Activated CD4-positive, alpha-beta T cell treated with anti-CD3 and anti-CD28 coated beads for 36 hours (primary cell): ENCODE results near the gene HS3ST4. TPM values are rescaled to one million over a fixed set of nuclear protein-coding genes. Genes with fewer than 3 reads are reported as not detected.

ENCODE experiments used
- ATAC-seq: fragments of 200-7000 bp; cut with Tn5 transposase; one replicate; pipeline ENCODE4 v1.10.0; 2021; ENCODE audit warnings: mild to moderate bottlenecking, moderate library complexity
- CTCF ChIA-PET: fragments of 350-600 bp; sonication (Branson Sonifier 250); formaldehyde crosslinking; loops from one replicate; lab custom pipeline; 2021; ENCODE audit warnings: antibody characterized with exemption; lab: Charles Lee
- POLR2A ChIA-PET: fragments of 350-600 bp; sonication (Branson Sonifier 250); formaldehyde crosslinking; loops from one replicate; lab custom pipeline; 2021; ENCODE audit warnings: antibody characterized with exemption, inconsistent platforms; lab: Charles Lee
- DNase-seq: peaks from one replicate; pipeline ENCODE4 v3.0.0-alpha.2; 2020
- H3K27ac Mint-ChIP-seq: one replicate; pipeline ENCODE4 v1.8.0; 2021; ENCODE audit warnings: mixed read lengths
- H3K27me3 Mint-ChIP-seq: one replicate; pipeline ENCODE4 v1.8.0; 2021; ENCODE audit warnings: mixed read lengths
- H3K36me3 Mint-ChIP-seq: one replicate; pipeline ENCODE4 v1.8.0; 2021; ENCODE audit warnings: low read depth, mixed read lengths
- H3K4me1 Mint-ChIP-seq: one replicate; pipeline ENCODE4 v1.8.0; 2021; ENCODE audit warnings: mixed read lengths
- H3K4me3 Mint-ChIP-seq: one replicate; pipeline ENCODE4 v1.8.0; 2021; ENCODE audit warnings: mild to moderate bottlenecking, moderate library complexity, mixed read lengths
- H3K9me3 Mint-ChIP-seq: one replicate; pipeline ENCODE4 v1.8.0; 2021; ENCODE audit warnings: low read depth, mixed read lengths
- intact Hi-C, 2 experiments: fragments of 100-400 bp; cut with DNase I in 1 of 2; cut with micrococcal nuclease in 1 of 2; formaldehyde crosslinking; loops; one replicate each; pipeline versions ENCODE4 v1.14.2 to v1.15.1; 2022 to 2024; cut with DNase I, micrococcal nuclease
- total RNA-seq, 2 experiments: library from RNA; stranded (reverse); gene quantifications; one replicate each; pipeline ENCODE4 v1.2.3, GENCODE V29; 2021

The HS3ST4 gene
- total RNA-seq, 2 experiments from 2014 or later = not detected

GRCh38 chr16:25700547-25700946 lies 8.8 kb downstream of the HS3ST4 start:
- DNase-seq (no peak), ATAC-seq (no peak)
- Mint-ChIP-seq H3K36me3 (no peaks in the 10 kb centered on the region), H3K4me3 (no peak overlapping the region), H3K27ac (no peak overlapping the region), H3K27me3 (peaks cover 26% of the 10 kb centered on the region), H3K4me1 (no peaks in the 10 kb centered on the region), H3K9me3 (no peaks in the 10 kb centered on the region)
- POLR2A ChIA-PET = interaction anchor here (0.7 kb wide), 1 partner anchor 1665 kb away, joined by 7 read pairs; no protein-coding TSS in a partner anchor
- intact Hi-C loops = no loop called here
- CTCF ChIA-PET = no interaction called here

GRCh38 chr16:25707553-25707952 lies 15.8 kb downstream of the HS3ST4 start:
- H3K36me3 Mint-ChIP-seq = no peaks in the 10 kb centered on the region
- no peaks in the 10 kb centered on the region for H3K9me3 Mint-ChIP-seq
- H3K4me3 Mint-ChIP-seq = no peak overlapping the region
- POLR2A ChIA-PET = no interaction called here
- peaks cover 16% of the 10 kb centered on the region for H3K27me3 Mint-ChIP-seq
- CTCF ChIA-PET = no interaction called here
- DNase-seq (no peak), ATAC-seq (no peak)
- no peak overlapping the region for H3K27ac Mint-ChIP-seq
- H3K4me1 Mint-ChIP-seq = no peaks in the 10 kb centered on the region
- intact Hi-C loops = no loop called here

- intact Hi-C loops = loop anchor here in 1 of 2 experiments (1.0 kb wide), 2 partner anchors 432 to 475 kb away; no protein-coding TSS in a partner anchor
- H3K4me3 Mint-ChIP-seq = no peak overlapping the region
- H3K36me3 Mint-ChIP-seq = no peaks in the 10 kb centered on the region
- POLR2A ChIA-PET = no interaction called here
- DNase-seq (peak; percentile 53), ATAC-seq (no peak)
- CTCF ChIA-PET = no interaction called here
- no peaks in the 10 kb centered on the region for H3K9me3 Mint-ChIP-seq
- peaks cover 16% of the 10 kb centered on the region for H3K27me3 Mint-ChIP-seq
- H3K4me1 Mint-ChIP-seq = no peaks in the 10 kb centered on the region
- H3K27ac Mint-ChIP-seq = no peak overlapping the region
Observed at GRCh38 chr16:25707982-25708583, 16.3 kb downstream of the HS3ST4 start.

- Mint-ChIP-seq H3K4me1 (no peaks in the 10 kb centered on the region), H3K27me3 (peaks cover 16% of the 10 kb centered on the region), H3K9me3 (no peaks in the 10 kb centered on the region), H3K27ac (no peak overlapping the region), H3K36me3 (no peaks in the 10 kb centered on the region), H3K4me3 (no peak overlapping the region)
- DNase-seq = no peak
- ChIA-PET POLR2A (no interaction called here), CTCF (no interaction called here)
- intact Hi-C loops = no loop called here
- ATAC-seq = no peak
Observed at GRCh38 chr16:25709213-25709612, 17.5 kb downstream of the HS3ST4 start.

GRCh38 chr16:25713785-25714570 lies 22.2 kb downstream of the HS3ST4 start:
- Mint-ChIP-seq H3K27ac (no peak overlapping the region), H3K27me3 (peaks cover 15% of the 10 kb centered on the region), H3K4me1 (no peaks in the 10 kb centered on the region), H3K9me3 (no peaks in the 10 kb centered on the region), H3K36me3 (no peaks in the 10 kb centered on the region), H3K4me3 (no peak overlapping the region)
- DNase-seq (no peak), ATAC-seq (no peak)
- intact Hi-C loops = no loop called here
- ChIA-PET CTCF (interaction anchor here (0.6 kb wide), 2 partner anchors 25 to 1442 kb away, joined by 3 read pairs; no protein-coding TSS in a partner anchor), POLR2A (no interaction called here)

- ATAC-seq (no peak), DNase-seq (no peak)
- CTCF ChIA-PET = interaction anchor here (0.5 kb wide), 1 partner anchor 12 kb away, joined by 3 read pairs; no protein-coding TSS in a partner anchor
- peaks cover 13% of the 10 kb centered on the region for H3K27me3 Mint-ChIP-seq
- no peaks in the 10 kb centered on the region for H3K9me3 Mint-ChIP-seq
- no peaks in the 10 kb centered on the region for H3K4me1 Mint-ChIP-seq
- H3K36me3 Mint-ChIP-seq = no peaks in the 10 kb centered on the region
- POLR2A ChIA-PET = no interaction called here
- no peak overlapping the region for H3K27ac Mint-ChIP-seq
- intact Hi-C loops = no loop called here
- H3K4me3 Mint-ChIP-seq = no peak overlapping the region
Observed at GRCh38 chr16:25716186-25716585, 24.4 kb downstream of the HS3ST4 start.

- ATAC-seq (no peak), DNase-seq (no peak)
- ChIA-PET CTCF (no interaction called here), POLR2A (no interaction called here)
- H3K4me1 Mint-ChIP-seq = no peaks in the 10 kb centered on the region
- H3K27me3 Mint-ChIP-seq = no peaks in the 10 kb centered on the region
- no peak overlapping the region for H3K4me3 Mint-ChIP-seq
- H3K27ac Mint-ChIP-seq = no peak overlapping the region
- intact Hi-C loops = no loop called here
- no peaks in the 10 kb centered on the region for H3K36me3 Mint-ChIP-seq
- H3K9me3 Mint-ChIP-seq = no peaks in the 10 kb centered on the region
Observed at GRCh38 chr16:25721439-25721838, 29.7 kb downstream of the HS3ST4 start.

- Mint-ChIP-seq H3K9me3 (no peaks in the 10 kb centered on the region), H3K4me3 (no peak overlapping the region), H3K27me3 (peaks cover 2% of the 10 kb centered on the region), H3K4me1 (no peaks in the 10 kb centered on the region), H3K36me3 (no peaks in the 10 kb centered on the region), H3K27ac (no peak overlapping the region)
- ChIA-PET POLR2A (no interaction called here), CTCF (no interaction called here)
- intact Hi-C loops = no loop called here
- no peak for ATAC-seq
- DNase-seq = no peak
Observed at GRCh38 chr16:25726430-25727098, 34.8 kb downstream of the HS3ST4 start.

- ATAC-seq = no peak
- DNase-seq = no peak
- Mint-ChIP-seq H3K36me3 (no peaks in the 10 kb centered on the region), H3K4me3 (no peak overlapping the region), H3K9me3 (no peaks in the 10 kb centered on the region), H3K27me3 (peaks cover 2% of the 10 kb centered on the region), H3K27ac (no peak overlapping the region), H3K4me1 (no peaks in the 10 kb centered on the region)
- intact Hi-C loops = no loop called here
- ChIA-PET POLR2A (no interaction called here), CTCF (interaction anchor here (0.7 kb wide), 1 partner anchor 13 kb away, joined by 3 read pairs; no protein-coding TSS in a partner anchor)
Observed at GRCh38 chr16:25729188-25729915, 37.6 kb downstream of the HS3ST4 start.

- intact Hi-C loops = no loop called here
- no peaks in the 10 kb centered on the region for H3K9me3 Mint-ChIP-seq
- H3K27ac Mint-ChIP-seq = no peak overlapping the region
- ChIA-PET CTCF (no interaction called here), POLR2A (no interaction called here)
- no peaks in the 10 kb centered on the region for H3K36me3 Mint-ChIP-seq
- no peak overlapping the region for H3K4me3 Mint-ChIP-seq
- peaks cover 2% of the 10 kb centered on the region for H3K27me3 Mint-ChIP-seq
- no peaks in the 10 kb centered on the region for H3K4me1 Mint-ChIP-seq
- no peak for DNase-seq
- no peak for ATAC-seq
Observed at GRCh38 chr16:25730396-25730795, 38.6 kb downstream of the HS3ST4 start.
